Stimulated activated naive B cell treated with anti-CD40 and anti-IgM and Interleukin-4, amounts not matched to agents 10 μg/mL and 1 μg/mL and 100 μg/mL, for 72 hours (primary cell): ENCODE measurements around the gene ABLIM1.
A peak's percentile ranks its signal among the peaks of the same experiment; 100 is the strongest.

Experiments
- ATAC-seq, 2 donors: fragments of 150-1000 bp; cut with Tn5 transposase; replicated peaks; 2 replicates each; pipeline ENCODE4 v1.10.0; 2021; ENCODE audit warnings: moderate library complexity in 1 of 2
- DNase-seq: peaks from one replicate; pipeline ENCODE4 v3.0.0; 2021
- H3K27ac Mint-ChIP-seq: one replicate; pipeline ENCODE4 v1.8.0; 2022; ENCODE audit warnings: mild to moderate bottlenecking, mixed read lengths
- H3K27me3 Mint-ChIP-seq, 2 donors: one replicate each; pipeline ENCODE4 v1.8.0; 2022; ENCODE audit warnings: mixed read lengths in 2 of 2
- H3K36me3 Mint-ChIP-seq, 2 donors: one replicate each; pipeline ENCODE4 v1.8.0; 2022; ENCODE audit warnings: mixed read lengths in 2 of 2, mild to moderate bottlenecking in 1 of 2
- H3K4me1 Mint-ChIP-seq, 2 donors: one replicate each; pipeline ENCODE4 v1.8.0; 2022; ENCODE audit warnings: mixed read lengths in 2 of 2, mild to moderate bottlenecking in 1 of 2
- H3K4me3 Mint-ChIP-seq, 2 donors: one replicate each; pipeline ENCODE4 v1.8.0; 2022; ENCODE audit warnings: mild to moderate bottlenecking in 2 of 2, mixed read lengths in 2 of 2, moderate library complexity in 1 of 2
- H3K9me3 Mint-ChIP-seq, 2 donors: one replicate each; pipeline ENCODE4 v1.8.0; 2022; ENCODE audit warnings: mixed read lengths in 2 of 2, mild to moderate bottlenecking in 1 of 2

The ABLIM1 gene

DNA sequence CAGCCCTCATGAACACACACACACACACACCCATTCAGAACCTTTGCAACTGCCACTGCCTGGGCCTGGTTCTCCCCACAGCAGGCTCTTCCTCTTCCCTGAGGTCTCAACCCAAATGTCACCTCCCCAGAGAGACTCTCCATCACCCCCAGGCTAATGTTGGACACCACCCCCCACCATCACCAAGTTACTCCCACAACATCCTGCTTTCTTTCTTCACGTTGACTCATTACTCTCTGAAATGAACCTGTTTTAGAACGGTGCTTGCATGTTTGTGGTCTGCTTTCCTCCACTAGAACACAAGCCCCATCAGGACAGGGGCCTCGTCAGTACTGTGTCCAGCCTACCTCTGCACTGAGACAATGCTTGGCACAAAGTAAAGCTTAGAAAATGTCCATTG, 269.8 kb downstream of the ABLIM1 start:
- peak; percentile 91 to 94 for ATAC-seq
- H3K4me3 Mint-ChIP-seq: peak overlapping the region in 1 of 2 donors; percentile 10

GRCh38 chr10:114387784-114388183, 270.3 kb downstream of the ABLIM1 start:
- Mint-ChIP-seq H3K36me3 (peaks cover 2 to 8% of the 10 kb centered on the region in 2 donors), H3K27me3 (peaks cover 19 to 20% of the 10 kb centered on the region in 2 donors), H3K9me3 (peaks cover 6 to 8% of the 10 kb centered on the region in 2 donors), H3K4me1 (peaks cover 13 to 24% of the 10 kb centered on the region in 2 donors), H3K4me3 (no peak overlapping the region), H3K27ac (no peak overlapping the region)
- ATAC-seq: no peak
- DNase-seq: no peak

More for the DNA sequence above, 269.8 kb downstream of the ABLIM1 start:
- DNase-seq: peak; percentile 58
- Mint-ChIP-seq H3K4me1 (peaks cover 13 to 24% of the 10 kb centered on the region in 2 donors), H3K27me3 (peaks cover 17 to 21% of the 10 kb centered on the region in 2 donors), H3K36me3 (peaks cover 2 to 8% of the 10 kb centered on the region in 2 donors), H3K27ac (no peak overlapping the region), H3K9me3 (peaks cover 6 to 8% of the 10 kb centered on the region in 2 donors)

DNA sequence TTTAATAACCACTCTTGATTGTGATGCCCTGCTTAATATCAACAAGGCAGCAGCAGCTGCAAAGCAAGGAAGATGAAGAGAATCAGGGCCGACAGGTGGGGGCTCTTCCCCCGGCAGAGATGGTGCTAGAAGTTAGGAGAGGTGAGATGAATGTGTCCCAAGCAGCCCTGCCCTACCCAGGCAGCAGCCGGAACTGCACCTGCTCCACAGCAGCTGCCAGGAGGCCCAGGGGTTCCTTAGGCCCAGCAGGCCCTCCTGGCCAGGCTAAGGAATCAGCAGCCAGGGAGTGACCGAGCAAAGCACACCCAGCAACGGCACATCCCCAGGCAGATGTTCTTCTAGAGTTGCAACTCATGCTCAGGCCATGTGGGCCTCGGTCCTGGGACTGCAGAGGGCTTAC, 271.6 kb downstream of the ABLIM1 start:
- Mint-ChIP-seq H3K27ac (no peak overlapping the region), H3K4me3 (no peak overlapping the region), H3K9me3 (peaks cover 6 to 8% of the 10 kb centered on the region in 2 donors), H3K36me3 (peaks cover 2 to 8% of the 10 kb centered on the region in 2 donors), H3K27me3 (peaks cover 21 to 26% of the 10 kb centered on the region in 2 donors), H3K4me1 (peaks cover 12 to 24% of the 10 kb centered on the region in 2 donors)
- DNase-seq (no peak), ATAC-seq (no peak)

- peak overlapping the region; percentile 37 for H3K27ac Mint-ChIP-seq
- H3K36me3 Mint-ChIP-seq: peaks cover 2 to 8% of the 10 kb centered on the region in 2 donors
- no peak for ATAC-seq
- H3K4me3 Mint-ChIP-seq: no peak overlapping the region
- H3K4me1 Mint-ChIP-seq: peaks cover 12 to 24% of the 10 kb centered on the region in 2 donors
- no peak for DNase-seq
- peaks cover 26 to 27% of the 10 kb centered on the region in 2 donors for H3K27me3 Mint-ChIP-seq
- H3K9me3 Mint-ChIP-seq: peaks cover 6 to 8% of the 10 kb centered on the region in 2 donors
Observed at GRCh38 chr10:114385557-114385956, 272.5 kb downstream of the ABLIM1 start.

DNA sequence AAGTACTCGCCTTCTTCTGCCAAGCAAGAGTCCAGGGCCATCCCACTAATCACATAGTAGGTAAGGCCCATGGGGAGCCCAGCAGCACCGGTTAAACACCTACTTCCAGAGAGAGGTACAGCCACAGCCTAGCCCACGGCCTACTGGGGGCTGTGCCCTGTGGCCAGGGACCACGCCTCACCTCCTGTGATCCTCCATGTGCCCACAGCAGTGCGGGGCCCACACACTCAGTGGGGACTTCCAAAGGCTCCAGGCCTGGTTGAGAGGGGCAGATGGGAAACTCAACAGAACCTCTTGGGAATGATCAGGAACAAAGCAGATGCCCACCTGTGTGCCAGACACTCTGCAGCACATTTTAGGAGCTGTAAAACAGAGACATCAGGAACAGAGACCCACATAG, 273.5 kb downstream of the ABLIM1 start:
- H3K36me3 Mint-ChIP-seq: peaks cover 2 to 8% of the 10 kb centered on the region in 2 donors
- H3K9me3 Mint-ChIP-seq: peaks cover 6 to 8% of the 10 kb centered on the region in 2 donors
- peaks cover 21 to 29% of the 10 kb centered on the region in 2 donors for H3K27me3 Mint-ChIP-seq
- ATAC-seq (no peak), DNase-seq (no peak)
- H3K4me1 Mint-ChIP-seq: peaks cover 12 to 24% of the 10 kb centered on the region in 2 donors
- H3K27ac Mint-ChIP-seq: no peak overlapping the region
- no peak overlapping the region for H3K4me3 Mint-ChIP-seq

DNA sequence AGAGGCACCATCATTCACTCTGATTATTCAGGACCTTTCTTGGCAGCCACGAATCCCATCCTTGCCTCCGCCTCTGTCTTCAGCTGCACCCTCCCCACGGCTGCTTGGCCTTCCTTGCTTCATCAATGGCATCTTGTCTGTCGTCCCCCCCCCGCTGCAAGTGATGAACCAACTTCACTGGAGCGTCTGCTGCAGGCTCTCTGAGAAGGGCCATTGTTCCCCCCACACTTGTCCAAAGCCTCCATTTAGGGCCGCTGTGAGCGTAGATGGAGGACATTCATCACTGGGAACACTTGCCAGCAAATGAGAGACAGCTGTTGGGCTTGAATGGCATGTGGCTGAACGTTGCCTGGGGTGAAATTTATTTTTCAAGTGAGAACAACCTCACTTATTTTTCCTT, 273.9 kb downstream of the ABLIM1 start:
- Mint-ChIP-seq H3K36me3 (peaks cover 2 to 8% of the 10 kb centered on the region in 2 donors), H3K4me1 (peaks cover 12 to 24% of the 10 kb centered on the region in 2 donors), H3K27me3 (peaks cover 21 to 29% of the 10 kb centered on the region in 2 donors), H3K27ac (no peak overlapping the region), H3K9me3 (peaks cover 6 to 8% of the 10 kb centered on the region in 2 donors), H3K4me3 (no peak overlapping the region)
- ATAC-seq (no peak), DNase-seq (no peak)
